Adrenal gland (tissue), 12 donors: ENCODE results near the gene ARMC2. TPM values are rescaled to one million over a fixed set of nuclear protein-coding genes. Genes with fewer than 3 reads are reported as not detected.

Experiments
- DNase-seq, 7 donors: peaks; one replicate each; pipeline ENCODE4 v3.0.0-alpha.2; 2019 to 2020
- H3K27ac ChIP-seq, 5 donors: fragments of 200-600 bp; sonication (generic) in 4 of 5; 1 replicate in 3 of 5; 2 replicates in 2 of 5; pipeline versions ENCODE4 v1.5.1 to v1.8.0; 2016 to 2020; ENCODE audit warnings: mild to moderate bottlenecking in 1 of 5
- H3K27me3 ChIP-seq: fragments of 200-600 bp; 2 replicates; pipeline ENCODE4 v1.8.0; 2021
- H3K36me3 ChIP-seq, 2 donors: fragments of 200-600 bp; replicated peaks in 1 of 2; 1 replicate in 1 of 2; 2 replicates in 1 of 2; pipeline versions ENCODE4 v1.5.1 to v1.8.0; 2018 to 2022
- H3K4me1 ChIP-seq, 2 donors: fragments of 200-600 bp; replicated peaks in 1 of 2; 1 replicate in 1 of 2; 2 replicates in 1 of 2; pipeline versions ENCODE4 v1.5.1 to v1.8.0; 2018 to 2021
- H3K4me3 ChIP-seq, 4 donors: fragments of 200-600 bp; sonication (generic) in 3 of 4; one replicate each; pipeline ENCODE4 v1.5.1; 2016 to 2018
- H3K9me3 ChIP-seq, 3 donors: fragments of 200-600 bp; sonication (generic) in 1 of 3; replicated peaks in 1 of 3; 1 replicate in 2 of 3; 2 replicates in 1 of 3; pipeline versions ENCODE4 v1.5.1 to v1.8.0; 2016 to 2021
- CTCF ChIP-seq, 6 experiments: fragments of 450-650 bp in 4 of 6; fragments of 200-600 bp in 2 of 6; sonication (generic) in 1 of 6; IDR thresholded peaks; 1 replicate in 5 of 6; 2 replicates in 1 of 6; pipeline versions ENCODE4 v1.5.1 to v1.8.0; 2016 to 2021; ENCODE audit warnings: antibody characterized with exemption in 6 of 6, mild to moderate bottlenecking in 2 of 6, moderate library complexity in 1 of 6
- POLR2A ChIP-seq, 2 donors: fragments of 450-650 bp; IDR thresholded peaks; one replicate each; pipeline ENCODE4 v1.6.1; 2017; ENCODE audit warnings: antibody characterized with exemption in 2 of 2, mild to moderate bottlenecking in 2 of 2, moderate library complexity in 1 of 2
- WGBS, 4 donors: extraction: QIAGEN DNeasy Blood & Tissue Kit in 2 of 4; methylation state at CpG; one replicate each; pipeline versions ENCODE4 v1.1.5 to v1.1.7; 2013 to 2017; 5-methylcytosine and 5-hydroxymethylcytosine counted together
- intact Hi-C, 2 donors: fragments of 100-400 bp; cut with DNase I; formaldehyde crosslinking; loops; one replicate each; pipeline versions ENCODE4 v1.14.1 to v1.15.0; 2022 to 2023
- polyA plus RNA-seq, 3 donors: library from polyadenylated mRNA; stranded (reverse); fragments of 200-250 nt in 2 of 3; fragments of 350-450 nt in 1 of 3; fragmentation: Illumina TruSeq in 1 of 3; extraction: RNeasy Lipid Tissue Mini Kit (QIAGEN cat#74804) in 1 of 3; gene quantifications; one replicate each; pipeline ENCODE4 v1.2.3, GENCODE V29; 2013 to 2014
- total RNA-seq, 9 donors: library from RNA; depleted of rRNA in 4 of 9; stranded (reverse); fragments of >200 nt in 4 of 9; fragments of 120-200 nt in 1 of 9; fragmentation: NEBNext Ultra II Directional in 1 of 9; extraction: Animal tissue kit (Norgen Biotek cat#: 25700) in 1 of 9; gene quantifications; one replicate each; pipeline versions ENCODE4 v1.1.0 to v1.2.4, GENCODE V29; 2013 to 2023
- donor health status: healthy with polysubstance abuse.
- donor health status: Bipolar disorder and iron deficiency.
- donor health status: DM: yes; HTN: yes; CAD: no.
- donor health status: DM: no; HTN: no; CAD: no.
- donor health status: DM: no; HTN: no; CAD: no.
- donor health status: DM: yes; HTN: yes; CAD: no.

The ARMC2 gene
- total and polyA plus RNA-seq, 12 donors: 2.1 to 7.8 (median 6.4) TPM

DNA sequence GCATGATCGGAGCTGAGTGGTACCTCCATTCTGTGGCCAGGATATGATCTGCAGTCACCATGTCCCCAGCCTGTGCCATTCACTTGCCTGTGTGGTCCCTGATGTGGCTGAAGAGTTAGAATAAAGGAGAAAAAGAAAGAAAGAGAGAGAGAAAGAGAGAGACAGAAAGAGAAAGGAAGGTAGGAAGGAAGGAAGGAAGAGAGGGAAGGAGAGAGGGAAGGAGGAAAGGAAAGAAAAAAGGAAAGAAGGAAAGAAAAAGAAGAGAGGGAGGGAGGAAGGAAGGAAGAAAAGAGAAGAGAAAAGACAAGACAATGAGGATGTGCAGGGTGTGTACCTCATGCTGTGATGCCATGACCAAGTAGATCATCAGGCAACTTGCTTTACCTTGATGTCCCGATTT, 22.1 kb downstream of the ARMC2 start:
- no peaks in the 10 kb centered on the region for H3K9me3 ChIP-seq
- 87 to 100% (median 95%) methylated on average over 2 of the region's 2 CpGs for WGBS, 4 donors
- no peaks in the 10 kb centered on the region for H3K27me3 ChIP-seq
- no peak overlapping the region for H3K4me3 ChIP-seq
- peaks cover 0 to 17% of the 10 kb centered on the region in 2 donors for H3K4me1 ChIP-seq
- no peak for TF ChIP-seq CTCF (IDR thresholded peaks at IDR 0.05)
- no peak for TF ChIP-seq POLR2A (IDR thresholded peaks at IDR 0.05)
- no peak overlapping the region for H3K27ac ChIP-seq
- intact Hi-C loops: no loop called here
- DNase-seq: no peak
- H3K36me3 ChIP-seq: no peaks in the 10 kb centered on the region

- TF ChIP-seq CTCF (IDR thresholded peaks at IDR 0.05) (no peak), POLR2A (IDR thresholded peaks at IDR 0.05) (no peak)
- Histone ChIP-seq H3K27ac (peak overlapping the region in 1 of 5 donors; percentile 40), H3K4me3 (no peak overlapping the region), H3K9me3 (no peaks in the 10 kb centered on the region), H3K4me1 (peaks cover 10 to 27% of the 10 kb centered on the region in 2 donors), H3K27me3 (no peaks in the 10 kb centered on the region), H3K36me3 (no peaks in the 10 kb centered on the region)
- DNase-seq: no peak
- 62 to 81% (median 76%) methylated on average over 7 of the region's 7 CpGs for WGBS, 4 donors
- intact Hi-C loops: loop anchor here in 1 of 2 donors (2.0 kb wide), 1 partner anchor 23 kb away; the partner anchor contains the start of gene ARMC2
These were observed 23.9 kb downstream of the ARMC2 start for GRCh38 chr6:108872141-108872557.

- H3K27ac ChIP-seq: peak overlapping the region in 1 of 5 donors; percentile 40
- intact Hi-C loops: loop anchor here in 1 of 2 donors (2.0 kb wide), 1 partner anchor 24 kb away; the partner anchor contains the start of gene ARMC2
- TF ChIP-seq CTCF (IDR thresholded peaks at IDR 0.05) (no peak), POLR2A (IDR thresholded peaks at IDR 0.05) (no peak)
- no peak for DNase-seq
- WGBS, 4 donors: 80 to 89% (median 84%) methylated on average over 3 of the region's 3 CpGs
- peaks cover 13 to 30% of the 10 kb centered on the region in 2 donors for H3K4me1 ChIP-seq
- no peaks in the 10 kb centered on the region for H3K9me3 ChIP-seq
- no peaks in the 10 kb centered on the region for H3K36me3 ChIP-seq
- H3K4me3 ChIP-seq: no peak overlapping the region
- H3K27me3 ChIP-seq: no peaks in the 10 kb centered on the region
These were observed 24.4 kb downstream of the ARMC2 start for GRCh38 chr6:108872575-108872974.

DNA sequence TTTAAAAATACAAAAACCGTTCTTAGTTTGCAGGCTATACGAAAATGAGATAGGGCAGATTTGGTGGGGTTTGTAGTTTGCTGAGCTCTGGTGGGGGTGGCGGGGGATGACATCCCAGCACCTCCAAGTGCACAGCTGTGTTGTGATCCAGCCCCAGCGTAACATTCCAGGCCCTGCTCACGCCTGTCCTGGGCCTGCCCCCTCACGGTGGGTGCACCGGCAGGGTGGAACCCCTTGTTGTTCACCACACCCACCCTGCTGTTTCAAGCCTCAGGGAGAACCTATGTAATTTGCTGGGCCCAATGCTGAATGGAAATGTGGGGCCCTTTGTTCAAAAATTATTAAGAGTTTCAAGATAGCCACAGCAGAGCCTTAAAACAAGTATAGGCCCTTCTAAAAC, 25.0 kb downstream of the ARMC2 start:
- peak overlapping the region in 1 of 5 donors; percentile 84 for H3K27ac ChIP-seq
- DNase-seq: no peak
- TF ChIP-seq POLR2A (IDR thresholded peaks at IDR 0.05) (no peak), CTCF (IDR thresholded peaks at IDR 0.05) (no peak)
- no peaks in the 10 kb centered on the region for H3K36me3 ChIP-seq
- no peaks in the 10 kb centered on the region for H3K27me3 ChIP-seq
- intact Hi-C loops: loop anchor here in 1 of 2 donors (2.0 kb wide), 1 partner anchor 24 kb away; the partner anchor contains the start of gene ARMC2
- WGBS, 4 donors: 86 to 95% (median 94%) methylated on average over 6 to 7 of the region's 7 CpGs
- H3K4me3 ChIP-seq: no peak overlapping the region
- H3K9me3 ChIP-seq: no peaks in the 10 kb centered on the region
- H3K4me1 ChIP-seq: peaks cover 20 to 37% of the 10 kb centered on the region in 2 donors
